ENCODE data around the gene PTPRD.

- no peak for TF ChIP-seq EZH2phosphoT487 (IDR thresholded peaks at IDR 0.05; ENCODE audit: borderline replicate concordance, low read depth, low read length)
- TF ChIP-seq, protein P1, sequence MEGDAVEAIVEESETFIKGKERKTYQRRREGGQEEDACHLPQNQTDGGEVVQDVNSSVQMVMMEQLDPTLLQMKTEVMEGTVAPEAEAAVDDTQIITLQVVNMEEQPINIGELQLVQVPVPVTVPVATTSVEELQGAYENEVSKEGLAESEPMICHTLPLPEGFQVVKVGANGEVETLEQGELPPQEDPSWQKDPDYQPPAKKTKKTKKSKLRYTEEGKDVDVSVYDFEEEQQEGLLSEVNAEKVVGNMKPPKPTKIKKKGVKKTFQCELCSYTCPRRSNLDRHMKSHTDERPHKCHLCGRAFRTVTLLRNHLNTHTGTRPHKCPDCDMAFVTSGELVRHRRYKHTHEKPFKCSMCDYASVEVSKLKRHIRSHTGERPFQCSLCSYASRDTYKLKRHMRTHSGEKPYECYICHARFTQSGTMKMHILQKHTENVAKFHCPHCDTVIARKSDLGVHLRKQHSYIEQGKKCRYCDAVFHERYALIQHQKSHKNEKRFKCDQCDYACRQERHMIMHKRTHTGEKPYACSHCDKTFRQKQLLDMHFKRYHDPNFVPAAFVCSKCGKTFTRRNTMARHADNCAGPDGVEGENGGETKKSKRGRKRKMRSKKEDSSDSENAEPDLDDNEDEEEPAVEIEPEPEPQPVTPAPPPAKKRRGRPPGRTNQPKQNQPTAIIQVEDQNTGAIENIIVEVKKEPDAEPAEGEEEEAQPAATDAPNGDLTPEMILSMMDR (conservative IDR thresholded peaks at IDR 0.05; ENCODE audit: low read length) = no peak
These were observed 2040.6 kb downstream of the PTPRD start for GRCh38 chr9:8572209-8572608.

Data from OCI-LY7 (cell line).